HS-5 (cell line): ENCODE measurements around the gene ATP2C2.

ENCODE experiments used
- DNase-seq: peaks from one replicate; pipeline ENCODE4 v3.0.0-alpha.2; 2012; ENCODE audit warnings: low read depth

ATP2C2 gene

GRCh38 chr16:84513666-84514065, 145.3 kb downstream of the ATP2C2 start:
- no peak for DNase-seq
